SJSA1 (cell line): ENCODE data around the gene MSMO1. TPM values are rescaled to one million over a fixed set of nuclear protein-coding genes. Genes with fewer than 3 reads are reported as not detected.

Experiments
- DNase-seq, 2 experiments: peaks; one replicate each; pipeline ENCODE4 v3.0.0-alpha.2; 2015 to 2020; ENCODE audit warnings: low spot score in 2 of 2, low read depth in 1 of 2
- H3K27ac ChIP-seq: fragments of 250-450 bp; sonication (Bioruptor Pico); 2 replicates; pipeline ENCODE4 v1.5.1; 2020; ENCODE audit warnings: mild to moderate bottlenecking, moderate library complexity
- H3K27me3 ChIP-seq: fragments of 250-450 bp; sonication (Bioruptor Pico); replicated peaks from 2 replicates; pipeline ENCODE4 v1.5.1; 2020; ENCODE audit warnings: mild to moderate bottlenecking, moderate library complexity
- H3K36me3 ChIP-seq: fragments of 250-450 bp; sonication (Bioruptor Pico); 2 replicates; pipeline ENCODE4 v1.5.1; 2020; ENCODE audit warnings: mild to moderate bottlenecking
- H3K4me1 ChIP-seq: fragments of 250-450 bp; sonication (Bioruptor Pico); replicated peaks from 2 replicates; pipeline ENCODE4 v1.6.1; 2021; ENCODE audit warnings: mild to moderate bottlenecking
- H3K4me3 ChIP-seq: fragments of 250-450 bp; sonication (Bioruptor Pico); 2 replicates; pipeline ENCODE4 v1.5.1; 2020; ENCODE audit warnings: mild to moderate bottlenecking
- H3K9me3 ChIP-seq: fragments of 250-450 bp; sonication (Bioruptor Pico); replicated peaks from 2 replicates; pipeline ENCODE4 v1.5.1; 2020; ENCODE audit warnings: mild to moderate bottlenecking
- total RNA-seq: library from RNA; depleted of rRNA; stranded (reverse); fragments of >200 nt; shearing (Covaris generic); gene quantifications from 2 replicates; pipeline ENCODE4 v1.2.3, GENCODE V29; 2014; rRNA removed

The MSMO1 gene
- total RNA-seq, 1 experiment from 2014 or later: 30.5 TPM

DNA sequence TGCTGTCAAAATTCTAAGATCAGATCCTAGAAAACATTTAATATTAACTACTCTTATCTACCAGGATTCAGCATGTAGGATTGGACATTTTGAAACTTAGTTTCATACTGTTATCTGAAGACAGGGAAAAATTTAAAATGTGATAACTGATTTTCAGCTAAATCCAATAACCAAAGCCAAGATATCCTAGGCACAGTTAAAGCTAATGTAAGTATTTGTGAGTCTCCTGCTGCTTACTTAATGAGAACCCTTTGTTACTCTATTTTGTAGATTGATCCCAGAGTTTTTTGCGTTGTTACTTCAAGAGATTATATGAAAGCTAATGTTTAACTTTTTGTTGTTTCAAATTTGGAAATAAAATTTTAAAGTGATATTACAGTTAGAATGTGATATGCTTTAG, 53.3 kb downstream of the MSMO1 start:
- Histone ChIP-seq H3K4me3 (no peak overlapping the region), H3K9me3 (no peaks in the 10 kb centered on the region), H3K27ac (no peak overlapping the region), H3K27me3 (peaks cover 11% of the 10 kb centered on the region), H3K36me3 (no peaks in the 10 kb centered on the region), H3K4me1 (peaks cover 10% of the 10 kb centered on the region)
- DNase-seq: no peak

DNA sequence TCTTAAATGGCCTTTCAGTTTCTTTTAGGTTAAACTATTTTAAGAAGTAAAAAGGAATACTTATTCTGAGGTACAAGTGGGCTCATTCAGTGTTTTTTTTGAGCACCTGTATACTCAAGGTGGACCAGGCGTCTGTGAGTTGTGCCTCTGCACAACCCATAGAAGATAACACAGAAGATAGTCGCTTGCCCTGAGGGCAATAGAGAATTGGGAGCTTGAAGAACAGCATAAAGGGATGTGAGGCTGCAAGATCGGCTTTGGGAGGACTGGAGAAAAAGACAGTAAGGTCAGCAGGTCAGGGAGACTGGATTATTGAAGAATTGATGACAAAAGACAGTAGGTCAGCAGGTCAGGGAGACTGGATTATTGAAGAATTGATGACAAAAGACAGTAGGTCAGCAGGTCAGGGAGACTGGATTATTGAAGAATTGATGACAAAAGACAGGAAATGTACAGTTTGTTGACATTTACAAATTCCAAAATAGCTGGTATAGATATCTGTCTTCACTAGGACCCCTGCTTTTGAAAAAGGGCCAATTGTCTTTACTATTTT, 54.4 kb downstream of the MSMO1 start:
- peaks cover 8% of the 10 kb centered on the region for H3K27me3 ChIP-seq

DNA sequence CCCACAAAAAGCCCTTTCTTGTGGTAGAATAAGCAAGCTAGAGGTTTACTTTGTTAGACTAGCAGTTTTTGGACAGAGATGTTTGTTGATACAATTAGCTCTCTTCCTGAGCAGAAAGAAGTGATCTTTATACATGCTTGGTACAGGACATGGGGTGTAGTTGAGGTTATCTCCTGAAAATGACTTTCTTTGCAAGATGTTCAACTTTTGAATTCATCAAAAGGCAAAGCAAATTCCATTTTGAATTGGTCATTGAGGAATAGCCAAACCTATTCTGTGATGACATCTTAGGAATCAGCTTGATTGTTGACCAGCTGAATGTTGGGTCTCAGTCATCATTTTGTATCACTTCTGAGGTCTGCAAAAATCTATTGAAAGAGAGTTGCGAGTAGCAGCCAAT, 55.2 kb downstream of the MSMO1 start:
- no peaks in the 10 kb centered on the region for H3K9me3 ChIP-seq
- H3K36me3 ChIP-seq: no peaks in the 10 kb centered on the region
- H3K4me3 ChIP-seq: no peak overlapping the region
- H3K27me3 ChIP-seq: peaks cover 6% of the 10 kb centered on the region
- no peak overlapping the region for H3K27ac ChIP-seq
- no peak for DNase-seq
- peaks cover 10% of the 10 kb centered on the region for H3K4me1 ChIP-seq

More for the DNA sequence above, 54.4 kb downstream of the MSMO1 start:
- DNase-seq: no peak
- H3K9me3 ChIP-seq: no peaks in the 10 kb centered on the region
- peaks cover 10% of the 10 kb centered on the region for H3K4me1 ChIP-seq
- no peak overlapping the region for H3K4me3 ChIP-seq
- H3K36me3 ChIP-seq: no peaks in the 10 kb centered on the region
- no peak overlapping the region for H3K27ac ChIP-seq

DNA sequence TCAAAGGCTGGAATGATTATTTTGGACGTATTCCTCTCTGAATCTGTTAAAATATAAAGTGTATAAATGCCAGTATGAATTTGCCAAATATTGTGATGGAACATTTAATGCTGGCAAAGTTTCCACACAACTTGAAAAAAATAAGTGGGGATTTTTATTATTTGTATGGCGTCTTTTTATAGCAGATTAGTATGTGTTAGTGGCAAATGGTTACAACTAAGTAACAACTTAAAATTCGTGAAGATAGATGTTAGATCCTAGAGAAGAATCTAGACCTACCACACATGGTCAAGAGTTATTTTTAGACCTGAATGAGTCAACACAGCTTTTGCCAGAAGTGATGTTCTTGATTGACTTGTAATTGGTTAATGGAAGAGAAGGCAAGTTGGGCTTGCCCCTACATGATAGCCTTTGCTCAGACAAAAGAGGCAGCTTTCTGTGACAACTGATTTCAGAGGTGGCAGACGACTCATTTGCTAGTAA, 56.2 kb downstream of the MSMO1 start:
- no peak overlapping the region for H3K4me3 ChIP-seq
- no peak overlapping the region for H3K27ac ChIP-seq
- H3K36me3 ChIP-seq: no peaks in the 10 kb centered on the region
- H3K27me3 ChIP-seq: peaks cover 6% of the 10 kb centered on the region
- DNase-seq: no peak
- H3K4me1 ChIP-seq: peaks cover 6% of the 10 kb centered on the region
- no peaks in the 10 kb centered on the region for H3K9me3 ChIP-seq

DNA sequence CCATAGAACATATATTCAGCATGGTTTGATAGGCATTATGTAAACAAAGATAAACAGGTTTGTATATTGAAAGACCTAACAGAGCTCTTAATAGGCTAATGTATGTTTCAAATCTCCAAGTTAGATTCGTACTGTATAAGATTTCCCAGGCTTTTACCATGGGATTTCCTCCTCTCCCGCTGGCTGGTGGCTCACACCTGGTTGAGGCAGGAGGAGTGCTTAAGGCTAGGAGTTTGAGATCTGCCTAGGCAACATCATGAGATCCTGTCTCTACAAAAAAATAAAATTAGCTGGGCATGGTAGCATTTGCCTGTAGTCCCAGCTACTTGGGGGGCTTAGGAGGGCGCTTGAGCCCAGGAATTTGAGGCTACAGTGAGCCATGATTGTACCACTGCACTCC, 56.7 kb downstream of the MSMO1 start:
- H3K36me3 ChIP-seq: no peaks in the 10 kb centered on the region
- H3K27ac ChIP-seq: no peak overlapping the region
- DNase-seq: no peak
- H3K4me3 ChIP-seq: no peak overlapping the region
- no peaks in the 10 kb centered on the region for H3K9me3 ChIP-seq
- H3K4me1 ChIP-seq: peaks cover under 1% of the 10 kb centered on the region
- peaks cover 6% of the 10 kb centered on the region for H3K27me3 ChIP-seq

DNA sequence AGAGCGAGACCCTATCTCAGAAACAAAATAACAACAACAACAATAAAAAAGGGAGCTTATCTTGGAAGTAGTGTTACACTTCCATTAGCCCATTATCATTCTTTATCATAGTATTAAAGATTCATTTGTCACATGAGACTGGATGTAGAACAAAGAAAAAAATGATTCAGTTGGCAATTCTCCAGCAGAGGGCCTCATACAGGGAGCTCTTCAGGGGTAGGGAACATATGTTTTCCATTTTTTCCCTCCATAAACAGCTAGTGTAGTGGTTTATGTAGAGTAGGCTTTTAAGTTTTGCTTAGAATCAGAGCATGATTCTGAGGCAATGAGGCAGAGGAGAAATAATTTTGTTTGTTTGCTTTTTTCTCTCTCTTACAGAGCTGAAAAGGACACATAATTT, 57.1 kb downstream of the MSMO1 start:
- Histone ChIP-seq H3K4me3 (no peak overlapping the region), H3K9me3 (no peaks in the 10 kb centered on the region), H3K4me1 (no peaks in the 10 kb centered on the region), H3K27me3 (peaks cover 6% of the 10 kb centered on the region), H3K36me3 (no peaks in the 10 kb centered on the region), H3K27ac (no peak overlapping the region)
- DNase-seq: peak in 1 of 2 experiments; percentile 8

DNA sequence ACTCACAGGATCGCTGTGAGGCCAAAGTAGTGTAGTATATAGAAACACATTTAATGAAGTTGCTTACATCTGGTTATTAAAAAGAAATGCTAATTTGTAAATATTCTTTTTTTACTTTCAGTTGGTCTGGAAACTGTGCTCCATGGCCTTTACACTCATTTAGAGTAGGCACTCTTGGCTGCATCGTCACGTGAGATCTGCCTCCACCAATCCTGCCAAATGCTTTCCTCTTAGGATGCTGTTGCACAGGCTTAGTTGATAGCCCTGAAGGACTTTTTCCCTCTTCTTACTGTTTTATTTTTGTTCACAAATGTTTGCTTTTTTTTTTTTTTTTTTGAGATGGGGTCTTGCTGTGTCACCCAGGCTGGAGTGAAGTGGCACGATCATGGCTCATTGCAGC, 57.7 kb downstream of the MSMO1 start:
- H3K4me1 ChIP-seq: no peaks in the 10 kb centered on the region
- no peak overlapping the region for H3K27ac ChIP-seq
- DNase-seq: no peak
- H3K27me3 ChIP-seq: peaks cover 6% of the 10 kb centered on the region
- no peak overlapping the region for H3K4me3 ChIP-seq
- H3K9me3 ChIP-seq: no peaks in the 10 kb centered on the region
- H3K36me3 ChIP-seq: no peaks in the 10 kb centered on the region

DNA sequence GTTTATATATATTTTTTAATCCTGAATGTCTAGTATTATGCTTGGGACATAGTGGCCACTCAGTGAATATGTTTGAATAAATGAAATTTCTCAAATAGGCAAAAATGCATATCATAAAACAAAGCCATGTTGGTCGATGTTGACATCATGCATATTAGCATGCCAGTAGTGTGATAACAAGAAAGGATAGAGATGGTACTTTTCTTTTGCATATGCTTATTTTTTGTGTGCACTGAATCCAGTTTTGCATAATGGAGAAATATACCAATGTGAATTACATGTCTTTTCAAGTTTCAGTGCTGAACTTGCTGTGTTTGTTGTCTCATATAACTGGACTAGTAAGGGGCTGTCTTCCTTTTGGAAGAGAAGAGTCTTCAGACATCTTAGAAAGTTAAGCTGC, 58.9 kb downstream of the MSMO1 start:
- Histone ChIP-seq H3K27ac (no peak overlapping the region), H3K36me3 (no peaks in the 10 kb centered on the region), H3K4me3 (no peak overlapping the region), H3K9me3 (no peaks in the 10 kb centered on the region), H3K27me3 (peaks cover 6% of the 10 kb centered on the region), H3K4me1 (no peaks in the 10 kb centered on the region)
- DNase-seq: no peak

DNA sequence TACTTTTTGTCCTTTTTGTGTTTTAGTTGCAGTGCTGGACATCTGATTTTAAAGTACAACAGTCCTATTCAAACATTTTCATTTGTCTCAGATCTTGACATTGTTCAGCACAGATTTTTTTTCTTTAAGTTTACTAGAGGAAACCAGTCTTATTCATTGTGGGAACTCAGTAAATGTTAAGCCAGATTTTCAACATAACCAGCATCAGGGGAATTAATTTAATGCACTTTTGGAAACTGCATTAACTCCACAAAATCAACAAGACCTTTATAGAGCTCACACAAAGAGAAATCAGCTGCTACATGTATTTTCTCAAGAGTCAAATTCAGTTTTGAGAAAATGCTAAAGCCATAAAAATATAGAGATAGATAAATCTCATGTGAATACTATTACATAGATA, 61.3 kb downstream of the MSMO1 start:
- Histone ChIP-seq H3K27ac (no peak overlapping the region), H3K36me3 (no peaks in the 10 kb centered on the region), H3K4me3 (no peak overlapping the region), H3K27me3 (no peaks in the 10 kb centered on the region), H3K4me1 (no peaks in the 10 kb centered on the region), H3K9me3 (no peaks in the 10 kb centered on the region)
- no peak for DNase-seq

Other genes starting within 250 kb of the MSMO1 start
- 7.4 and 14.4 TPM in 2 replicates for gene TMEM192, start 214.8 kb upstream of the MSMO1 start, total RNA-seq
- 30.9 and 54.6 TPM in 2 replicates for gene KLHL2, start 120.1 kb upstream of the MSMO1 start, total RNA-seq
- gene CPE, start 51.3 kb downstream of the MSMO1 start, total RNA-seq: 15.2 and 21.6 TPM in 2 replicates